BJ (cell line): Measurements from ENCODE around the gene H6PD. TPM values are rescaled to one million over a fixed set of nuclear protein-coding genes. Genes with fewer than 3 reads are reported as not detected.

Source experiments
- CTCF ChIA-PET: fragments of 350-600 bp; formaldehyde crosslinking; extraction: SDS; loops from one replicate; lab custom pipeline; 2021; ENCODE audit warnings: antibody characterized with exemption, inconsistent platforms; lab: Yijun Ruan, JAX
- POLR2A ChIA-PET: fragments of 300-600 bp; sonication (Branson Sonifier 250); formaldehyde crosslinking; extraction: SDS; loops from one replicate; lab custom pipeline; 2021; ENCODE audit warnings: antibody characterized with exemption; lab: Charles Lee
- DNase-seq: peaks from one replicate; pipeline ENCODE4 v3.0.0-alpha.2; 2011; ENCODE audit warnings: low read depth
- H3K27me3 ChIP-seq: 2 replicates; pipeline ENCODE4 v1.6.0; 2011; ENCODE audit warnings: low read length; ENCODE audit not compliant: control insufficient read depth, insufficient read depth
- H3K36me3 ChIP-seq: 2 replicates; pipeline ENCODE4 v1.5.1; 2011; ENCODE audit warnings: low read length; ENCODE audit not compliant: control insufficient read depth, insufficient read depth
- H3K4me3 ChIP-seq: 2 replicates; pipeline ENCODE4 v1.5.1; 2011; ENCODE audit warnings: low read depth, mild to moderate bottlenecking, control low read depth, low read length
- CTCF ChIP-seq: IDR thresholded peaks from 2 replicates; pipeline ENCODE4 v1.5.1; 2011; ENCODE audit warnings: low read depth, mild to moderate bottlenecking, control low read depth, inconsistent platforms, low read length, moderate library complexity; ENCODE audit not compliant: insufficient read depth
- polyA plus RNA-seq: library from polyadenylated mRNA; depleted of rRNA; stranded (reverse); fragments of >200 nt; gene quantifications from 2 replicates; pipeline ENCODE4 v1.2.3, GENCODE V29; 2011

H6PD gene
- polyA plus RNA-seq, 1 experiment = 16.6 TPM

GRCh38 chr1:9246841-9247785, 12.5 kb downstream of the H6PD start:
- no peak for TF ChIP-seq CTCF
- no peak for DNase-seq
- Histone ChIP-seq H3K36me3 (peaks cover 15% of the 10 kb centered on the region), H3K4me3 (no peak overlapping the region), H3K27me3 (no peaks in the 10 kb centered on the region)
- ChIA-PET CTCF (interaction anchor here (1.8 kb wide), 1 partner anchor 20 kb away, joined by 6 read pairs; no protein-coding TSS in a partner anchor), POLR2A (interaction anchor here (0.6 kb wide), 1 partner anchor 74 kb away, joined by 4 read pairs; no protein-coding TSS in a partner anchor)

DNA sequence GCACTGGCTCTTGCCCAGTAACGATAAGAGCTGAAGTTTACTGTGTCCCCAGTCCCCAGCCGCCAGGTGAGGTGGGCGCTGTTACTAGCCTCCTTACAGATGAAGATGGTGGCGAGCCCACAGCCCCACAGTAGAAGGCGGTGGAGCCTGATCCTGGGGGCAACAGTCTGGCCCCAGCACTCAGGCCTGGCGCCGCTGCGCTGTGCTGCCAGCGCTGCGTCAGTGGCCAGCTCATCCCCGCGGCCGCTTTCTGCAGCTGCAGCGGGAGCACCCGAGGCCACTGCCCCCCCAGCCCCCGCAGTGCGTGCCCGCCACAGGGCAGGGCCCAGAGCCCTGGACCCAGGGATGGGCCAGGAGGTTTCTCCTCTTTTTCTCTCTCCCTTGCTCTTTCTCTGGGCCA, 13.3 kb downstream of the H6PD start:
- TF ChIP-seq CTCF = no peak
- ChIA-PET POLR2A (interaction anchor here (0.5 kb wide), 1 partner anchor 118 kb away, joined by 3 read pairs; no protein-coding TSS in a partner anchor), CTCF (no interaction called here)
- no peak for DNase-seq
- H3K4me3 ChIP-seq = no peak overlapping the region
- H3K27me3 ChIP-seq = no peaks in the 10 kb centered on the region
- peaks cover 13% of the 10 kb centered on the region for H3K36me3 ChIP-seq

DNA sequence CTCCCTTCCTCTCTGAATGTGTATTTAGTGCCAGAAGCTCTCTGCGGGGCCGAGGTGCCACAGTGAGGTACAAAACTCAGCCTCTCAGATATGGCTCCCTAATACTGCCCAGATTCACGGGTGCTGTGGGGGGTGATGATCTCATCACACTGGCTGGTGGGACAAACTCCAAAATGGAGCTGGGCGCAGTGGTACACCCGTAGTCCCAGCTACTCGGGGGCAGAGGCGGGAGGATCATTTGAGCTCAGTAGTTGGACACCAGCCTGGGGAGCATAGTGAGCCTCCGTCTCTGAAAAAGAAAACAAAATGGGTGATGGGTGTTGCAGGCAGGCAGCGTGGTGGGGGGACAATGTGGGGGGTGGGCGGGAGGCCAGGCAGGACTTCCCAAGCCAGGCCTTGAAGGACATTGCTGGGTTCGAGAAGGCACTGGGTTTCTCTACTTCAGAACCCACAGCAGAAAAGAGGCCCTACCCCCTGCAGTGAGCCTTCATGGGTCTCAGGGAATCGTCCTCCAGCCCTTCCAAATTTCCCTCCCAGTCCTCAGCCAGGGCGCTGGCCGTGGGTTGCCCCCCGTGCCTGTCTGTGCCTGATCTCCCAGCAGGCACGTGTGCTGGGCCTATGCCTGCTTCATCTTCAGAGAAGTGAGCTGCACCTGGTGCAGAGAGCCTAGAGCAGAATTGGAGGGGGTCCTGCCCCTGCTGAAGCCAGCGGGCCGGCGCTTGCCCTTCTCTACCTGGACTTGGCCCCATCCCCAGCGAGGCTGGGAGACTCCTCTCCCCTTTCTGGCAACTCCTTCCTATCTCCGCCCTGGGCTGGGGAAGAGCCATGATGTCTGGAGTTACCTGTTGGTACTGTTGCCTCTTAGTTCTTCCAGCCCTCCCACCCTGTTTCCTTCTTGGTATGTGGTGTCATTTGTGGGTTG, 14.0 kb downstream of the H6PD start:
- peaks cover 13% of the 10 kb centered on the region for H3K36me3 ChIP-seq
- POLR2A ChIA-PET = interaction anchor here (0.5 kb wide), 1 partner anchor 119 kb away, joined by 3 read pairs; no protein-coding TSS in a partner anchor
- CTCF ChIA-PET = no interaction called here
- H3K4me3 ChIP-seq = no peak overlapping the region
- no peak for TF ChIP-seq CTCF
- no peaks in the 10 kb centered on the region for H3K27me3 ChIP-seq
- DNase-seq = no peak

DNA sequence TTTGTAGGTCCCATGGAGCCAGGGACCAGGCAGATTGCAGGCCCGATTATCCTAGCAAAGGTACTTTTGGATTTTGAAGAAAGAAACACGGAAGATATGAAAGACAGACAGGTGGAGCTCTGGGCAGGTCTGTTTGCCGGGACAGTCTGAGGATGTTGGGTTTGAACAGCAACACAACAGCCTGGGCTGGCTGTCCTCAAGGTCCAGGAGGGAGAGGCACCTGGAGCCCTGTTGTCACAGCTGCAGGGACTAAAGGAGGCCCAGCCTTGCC, 14.6 kb downstream of the H6PD start:
- ChIA-PET POLR2A (no interaction called here), CTCF (interaction anchor here (1.2 to 1.9 kb wide), 2 partner anchors 8 to 138 kb away, joined by 5 read pairs; no protein-coding TSS in a partner anchor)
- no peak for TF ChIP-seq CTCF
- Histone ChIP-seq H3K36me3 (peaks cover 13% of the 10 kb centered on the region), H3K4me3 (no peak overlapping the region), H3K27me3 (no peaks in the 10 kb centered on the region)
- no peak for DNase-seq
